Transverse colon (tissue), 4 donors: ENCODE results near the gene DENND1A. TPM values are rescaled to one million over a fixed set of nuclear protein-coding genes. Genes with fewer than 3 reads are reported as not detected.

Experiments
- DNase-seq: peaks from one replicate; pipeline ENCODE4 v3.0.0-alpha.2; 2019
- H3K27ac ChIP-seq, 4 donors: fragments of 200-600 bp; sonication (generic); 2 replicates each; pipeline ENCODE4 v1.5.1; 2016 to 2018; ENCODE audit warnings: inconsistent platforms in 4 of 4
- H3K27me3 ChIP-seq: fragments of 200-600 bp; sonication (generic); 2 replicates; pipeline ENCODE4 v1.5.1; 2017; ENCODE audit warnings: inconsistent platforms
- H3K36me3 ChIP-seq, 4 donors: fragments of 200-600 bp; sonication (generic); 2 replicates each; pipeline ENCODE4 v1.5.1; 2017 to 2019; ENCODE audit warnings: inconsistent platforms in 4 of 4
- H3K4me1 ChIP-seq, 4 donors: fragments of 200-600 bp; sonication (generic); 2 replicates each; pipeline ENCODE4 v1.5.1; 2017 to 2020; ENCODE audit warnings: inconsistent platforms in 4 of 4
- H3K4me3 ChIP-seq, 4 donors: fragments of 200-600 bp; sonication (generic); 1 replicate in 1 of 4; 2 replicates in 3 of 4; pipeline versions ENCODE4 v1.5.1 to v1.6.1; 2017 to 2019; ENCODE audit warnings: inconsistent platforms in 4 of 4
- H3K9me3 ChIP-seq, 2 donors: fragments of 200-600 bp; sonication (generic); 2 replicates each; pipeline ENCODE4 v1.5.1; 2017 to 2019; ENCODE audit warnings: inconsistent platforms in 2 of 2
- EP300 ChIP-seq: sonication (generic); formaldehyde crosslinking; IDR thresholded peaks from one replicate; pipeline ENCODE4 v1.6.1; 2017; ENCODE audit warnings: antibody characterized with exemption, low read depth
- POLR2A ChIP-seq: fragments of 450-650 bp; IDR thresholded peaks from one replicate; pipeline ENCODE4 v1.6.1; 2016; ENCODE audit warnings: antibody characterized with exemption, mild to moderate bottlenecking, moderate library complexity
- POLR2AphosphoS5 ChIP-seq, 3 donors: sonication (generic); formaldehyde crosslinking; IDR thresholded peaks; one replicate each; pipeline ENCODE4 v1.6.1; 2016; ENCODE audit warnings: antibody characterized with exemption in 3 of 3
- WGBS, 2 donors: methylation state at CpG; one replicate each; pipeline ENCODE4 v1.1.5; 2018; ENCODE audit warnings: low coverage in 1 of 2; 5-methylcytosine and 5-hydroxymethylcytosine counted together
- in situ Hi-C, 4 donors: fragments of 200-750 bp; cut with MboI; loops; one replicate each; pipeline versions ENCODE4 v1.15.0 to v1.15.1; 2017; ENCODE audit warnings: low sequenced_read_pairs in 3 of 4, low pct_ligation_motif_present in 1 of 4, low pct_unique_long_range_greater_than_20kb in 1 of 4
- intact Hi-C: fragments of 100-400 bp; cut with DNase I; formaldehyde crosslinking; loops from one replicate; pipeline ENCODE4 v1.15.1; 2023; ENCODE audit warnings: low total_unique reads
- total RNA-seq, 4 donors: library from RNA; depleted of rRNA; stranded (reverse); fragments of >200 nt; gene quantifications; one replicate each; pipeline ENCODE4 v1.1.0, GENCODE V29; 2016
- TF ChIP-seq, protein P1 (sequence below), 5 experiments: fragments of 200-600 bp in 3 of 5; fragments of 450-650 bp in 2 of 5; sonication (generic) in 3 of 5; IDR thresholded peaks; 1 replicate in 2 of 5; 2 replicates in 3 of 5; pipeline ENCODE4 v1.5.1; 2016 to 2017; ENCODE audit warnings: antibody characterized with exemption in 5 of 5, inconsistent platforms in 3 of 5, mild to moderate bottlenecking in 2 of 5, moderate library complexity in 1 of 5

Gene DENND1A
- total RNA-seq, 4 donors from 2014 or later: 12.5 to 78.6 (median 40.0) TPM

DNA sequence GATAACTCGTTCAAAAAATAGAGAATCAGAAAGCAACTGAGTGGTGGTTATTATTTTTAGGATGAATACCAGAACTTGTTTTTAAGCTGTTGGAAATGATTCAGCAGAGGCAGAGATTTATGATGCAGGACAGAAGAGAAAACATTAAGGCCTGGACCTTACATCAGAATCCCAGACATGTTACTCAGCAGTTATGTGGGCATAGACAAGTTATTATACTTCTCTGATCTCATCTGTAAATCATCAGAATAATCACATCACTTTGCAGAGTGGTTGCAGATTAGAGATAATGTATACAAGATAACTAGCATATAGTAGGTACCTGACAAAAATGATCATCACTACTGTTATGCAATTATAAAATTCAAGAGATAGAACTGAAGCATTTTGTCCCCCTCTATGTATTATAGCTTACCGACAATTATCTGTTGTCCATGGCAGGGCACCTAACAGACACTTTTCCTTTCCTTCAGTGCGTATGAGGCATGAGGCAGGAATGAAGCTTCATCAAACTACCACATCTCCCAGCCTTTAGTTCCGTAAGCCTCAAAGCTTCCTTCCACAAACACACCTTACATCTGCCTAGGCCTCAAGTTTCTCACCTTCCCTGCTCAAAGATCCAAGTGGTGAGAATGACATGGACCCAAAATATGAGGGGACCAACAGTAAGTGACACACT lies 165.9 kb downstream of the DENND1A start:
- Histone ChIP-seq H3K4me3 (no peak overlapping the region), H3K9me3 (no peaks in the 10 kb centered on the region), H3K27me3 (no peaks in the 10 kb centered on the region), H3K4me1 (peaks cover 0 to 26% (median 3%) of the 10 kb centered on the region in 4 donors), H3K27ac (no peak overlapping the region), H3K36me3 (no peaks in the 10 kb centered on the region)
- WGBS, 2 donors: 82 to 89% methylated on average over 4 of the region's 4 CpGs
- in situ Hi-C loops: no loop called here
- no peak for TF ChIP-seq POLR2A
- TF ChIP-seq POLR2AphosphoS5 (IDR thresholded peaks at IDR 0.05): no peak
- TF ChIP-seq, protein P1, sequence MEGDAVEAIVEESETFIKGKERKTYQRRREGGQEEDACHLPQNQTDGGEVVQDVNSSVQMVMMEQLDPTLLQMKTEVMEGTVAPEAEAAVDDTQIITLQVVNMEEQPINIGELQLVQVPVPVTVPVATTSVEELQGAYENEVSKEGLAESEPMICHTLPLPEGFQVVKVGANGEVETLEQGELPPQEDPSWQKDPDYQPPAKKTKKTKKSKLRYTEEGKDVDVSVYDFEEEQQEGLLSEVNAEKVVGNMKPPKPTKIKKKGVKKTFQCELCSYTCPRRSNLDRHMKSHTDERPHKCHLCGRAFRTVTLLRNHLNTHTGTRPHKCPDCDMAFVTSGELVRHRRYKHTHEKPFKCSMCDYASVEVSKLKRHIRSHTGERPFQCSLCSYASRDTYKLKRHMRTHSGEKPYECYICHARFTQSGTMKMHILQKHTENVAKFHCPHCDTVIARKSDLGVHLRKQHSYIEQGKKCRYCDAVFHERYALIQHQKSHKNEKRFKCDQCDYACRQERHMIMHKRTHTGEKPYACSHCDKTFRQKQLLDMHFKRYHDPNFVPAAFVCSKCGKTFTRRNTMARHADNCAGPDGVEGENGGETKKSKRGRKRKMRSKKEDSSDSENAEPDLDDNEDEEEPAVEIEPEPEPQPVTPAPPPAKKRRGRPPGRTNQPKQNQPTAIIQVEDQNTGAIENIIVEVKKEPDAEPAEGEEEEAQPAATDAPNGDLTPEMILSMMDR (IDR thresholded peaks at IDR 0.05): no peak
- no peak for TF ChIP-seq EP300
- no peak for DNase-seq
- intact Hi-C loops: no loop called here

DNA sequence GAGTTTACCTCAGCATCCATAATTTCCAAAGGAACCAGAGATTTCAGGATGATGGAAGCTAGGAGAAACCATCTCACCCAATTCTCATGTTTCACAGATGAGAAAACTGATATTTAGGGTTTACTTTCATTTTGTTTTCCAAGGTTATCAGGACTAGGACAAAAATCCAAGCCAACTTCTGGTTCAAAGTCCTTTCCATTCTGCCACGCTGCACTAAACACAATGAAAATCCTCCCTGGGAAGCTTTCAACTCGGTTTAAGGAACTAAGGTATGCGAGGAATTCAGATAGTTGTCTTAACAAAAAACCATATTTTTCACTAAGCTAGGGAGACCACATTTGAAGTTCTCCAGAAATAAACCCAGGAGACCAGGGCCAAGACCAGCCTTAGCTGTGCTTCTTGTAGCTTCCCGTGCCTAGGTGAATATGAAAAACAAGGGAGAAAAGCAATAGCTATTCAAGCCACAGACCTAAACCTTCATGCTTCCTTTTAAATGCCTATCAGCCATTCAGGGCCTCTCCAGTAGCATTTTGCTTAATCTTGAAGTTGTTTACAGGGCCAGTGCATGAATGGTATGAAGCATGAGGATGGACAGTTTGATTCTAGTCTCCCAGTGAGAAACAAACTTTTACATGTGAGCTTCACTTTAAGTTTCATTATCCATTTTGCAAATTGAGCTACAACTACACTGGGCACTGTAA lies 167.9 kb downstream of the DENND1A start:
- no peak for DNase-seq
- H3K27ac ChIP-seq: no peak overlapping the region
- peaks cover 0 to 35% (median 3%) of the 10 kb centered on the region in 4 donors for H3K4me1 ChIP-seq
- H3K27me3 ChIP-seq: no peaks in the 10 kb centered on the region
- TF ChIP-seq, protein P1 (IDR thresholded peaks at IDR 0.05): no peak
- TF ChIP-seq POLR2A (no peak), EP300 (no peak), POLR2AphosphoS5 (IDR thresholded peaks at IDR 0.05) (no peak)
- intact Hi-C loops: no loop called here
- H3K36me3 ChIP-seq: no peaks in the 10 kb centered on the region
- in situ Hi-C loops: no loop called here
- no peaks in the 10 kb centered on the region for H3K9me3 ChIP-seq
- H3K4me3 ChIP-seq: no peak overlapping the region
- 63 to 70% methylated on average over 4 of the region's 4 CpGs for WGBS, 2 donors

DNA sequence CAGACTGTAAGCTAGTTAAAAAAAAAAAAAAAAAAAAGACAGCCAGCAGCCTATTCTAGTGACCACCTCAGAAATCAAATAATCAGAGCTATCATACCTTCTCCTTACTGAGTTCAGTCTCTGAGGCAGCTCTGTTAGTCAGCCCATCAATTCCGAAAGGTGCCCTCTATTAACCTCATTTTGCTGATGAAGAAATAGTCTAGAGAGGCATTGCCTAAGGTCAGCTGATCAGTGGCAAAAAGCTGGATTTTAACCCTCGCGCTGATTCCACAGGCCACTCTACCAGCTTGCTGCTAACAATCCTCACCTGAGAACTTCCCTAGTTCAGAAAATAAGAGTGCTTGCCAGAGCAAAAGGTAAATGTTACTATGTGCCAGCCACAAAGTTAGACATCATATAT lies 172.0 kb downstream of the DENND1A start:
- TF ChIP-seq POLR2AphosphoS5 (IDR thresholded peaks at IDR 0.05) (no peak), POLR2A (no peak), EP300 (no peak)
- TF ChIP-seq, protein P1 (IDR thresholded peaks at IDR 0.05): no peak
- intact Hi-C loops (no loop called here), in situ Hi-C loops (no loop called here)
- DNase-seq: no peak
- Histone ChIP-seq H3K27ac (no peak overlapping the region), H3K27me3 (no peaks in the 10 kb centered on the region), H3K36me3 (no peaks in the 10 kb centered on the region), H3K4me3 (no peak overlapping the region), H3K4me1 (peaks cover 0 to 44% (median 3%) of the 10 kb centered on the region in 4 donors), H3K9me3 (no peaks in the 10 kb centered on the region)
- WGBS, 2 donors: 89 to 92% methylated on average over 3 of the region's 3 CpGs

DNA sequence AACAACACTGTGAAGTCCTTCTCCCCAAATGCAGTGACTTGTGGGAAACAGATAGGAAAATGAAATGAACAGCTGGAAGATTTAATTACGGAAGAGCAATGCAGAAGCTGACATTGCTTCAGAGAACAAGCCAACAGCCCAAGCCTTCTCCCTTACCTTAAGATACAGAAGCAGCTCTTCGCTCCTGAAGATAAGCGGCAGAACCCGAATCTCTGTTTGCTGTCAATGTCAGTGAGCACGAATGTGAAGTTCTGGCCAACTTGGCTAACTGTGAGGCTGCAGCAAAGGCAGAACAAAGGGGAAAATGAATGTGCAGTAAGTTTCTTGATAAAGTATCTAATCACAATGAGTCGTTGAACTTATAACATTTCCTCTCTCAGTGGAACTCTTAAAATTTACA lies 172.4 kb downstream of the DENND1A start:
- no peak for DNase-seq
- no peak overlapping the region for H3K27ac ChIP-seq
- no peaks in the 10 kb centered on the region for H3K9me3 ChIP-seq
- in situ Hi-C loops: no loop called here
- TF ChIP-seq POLR2AphosphoS5 (IDR thresholded peaks at IDR 0.05) (peak in 1 of 3 donors; percentile 52), EP300 (no peak)
- no peaks in the 10 kb centered on the region for H3K36me3 ChIP-seq
- no peak overlapping the region for H3K4me3 ChIP-seq
- H3K4me1 ChIP-seq: peaks cover 0 to 40% (median 3%) of the 10 kb centered on the region in 4 donors
- WGBS, 2 donors: 74 to 80% methylated on average over 4 to 6 of the region's 6 CpGs
- intact Hi-C loops: no loop called here
- H3K27me3 ChIP-seq: no peaks in the 10 kb centered on the region
